GM23248 (cell line): ENCODE results near the gene CEMIP.

Experiments used
- EZH2 ChIP-seq: fragments of 200-600 bp; sonication (generic); IDR thresholded peaks from 2 replicates; pipeline ENCODE4 v1.6.1; 2018; ENCODE audit warnings: antibody characterized with exemption, mild to moderate bottlenecking; ENCODE audit not compliant: insufficient read depth, poor library complexity, severe bottlenecking
- EZH2phosphoT487 ChIP-seq: fragments of 200-600 bp; sonication (generic); IDR thresholded peaks from 2 replicates; pipeline ENCODE4 v1.6.1; 2018; ENCODE audit warnings: antibody characterized with exemption, moderate library complexity, mild to moderate bottlenecking, low read depth; ENCODE audit not compliant: insufficient read depth

GRCh38 chr15:80732167-80732566, 47.0 kb upstream of the CEMIP start:
- no peak for TF ChIP-seq EZH2phosphoT487
- no peak for TF ChIP-seq EZH2
